ENCODE measurements around the gene THAP5.
A peak's percentile ranks its signal among the peaks of the same experiment; 100 is the strongest.

Gene THAP5

GRCh38 chr7:108572480-108572879 is 3.0 kb upstream of the THAP5 start:
- TF ChIP-seq CREB1 (IDR thresholded peaks at IDR 0.05; ENCODE audit: low read depth): no peak
- no peak for TF ChIP-seq RAD21 (IDR thresholded peaks at IDR 0.05; ENCODE audit: low read depth)

DNA sequence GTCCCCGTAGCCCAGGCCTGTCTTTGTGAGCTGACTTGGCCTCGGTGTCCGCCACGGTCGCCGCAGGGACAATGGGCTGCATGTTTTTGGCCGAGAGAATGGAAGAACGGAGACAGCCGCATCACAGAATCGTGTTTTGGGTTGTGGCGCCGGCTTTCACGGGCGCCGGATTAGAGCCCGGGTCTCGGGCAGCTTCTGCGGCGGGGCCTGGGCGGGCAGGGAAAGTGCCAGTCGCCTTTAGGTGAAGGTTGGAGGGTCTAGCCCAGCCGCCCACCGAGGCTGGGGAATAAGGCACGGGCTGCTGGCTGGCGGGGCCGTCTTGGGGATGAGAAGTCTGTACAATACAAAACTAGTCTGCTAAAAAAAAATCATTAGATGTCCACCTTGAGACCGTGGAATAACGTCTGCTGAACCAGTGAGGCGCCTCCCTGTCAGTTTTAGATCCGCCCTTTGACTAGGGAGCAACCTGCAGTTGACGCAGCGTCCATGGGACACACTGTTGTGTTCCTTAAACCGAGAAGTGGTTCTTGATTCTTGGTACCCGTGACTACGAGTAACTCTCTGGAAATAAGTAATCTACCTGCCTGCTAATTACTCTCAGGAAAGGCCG is 745 bp upstream of the THAP5 start:
- TF ChIP-seq EGR1 (IDR thresholded peaks at IDR 0.05): no peak
- no peak for TF ChIP-seq TAF1 (IDR thresholded peaks at IDR 0.05; ENCODE audit: low read depth)
- no peak for TF ChIP-seq YY1 (IDR thresholded peaks at IDR 0.05; ENCODE audit: low read depth)
- TF ChIP-seq, protein P1, sequence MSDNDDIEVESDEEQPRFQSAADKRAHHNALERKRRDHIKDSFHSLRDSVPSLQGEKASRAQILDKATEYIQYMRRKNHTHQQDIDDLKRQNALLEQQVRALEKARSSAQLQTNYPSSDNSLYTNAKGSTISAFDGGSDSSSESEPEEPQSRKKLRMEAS (IDR thresholded peaks at IDR 0.05): no peak
- TF ChIP-seq TCF12 (IDR thresholded peaks at IDR 0.05; ENCODE audit: low read depth): no peak; the same call in 1 of the 2 replicates
- TF ChIP-seq FOXM1 (IDR thresholded peaks at IDR 0.05; ENCODE audit: borderline replicate concordance, low read depth): no peak
- no peak for TF ChIP-seq NFIC (IDR thresholded peaks at IDR 0.05)
- peak; percentile 26 for TF ChIP-seq ZBTB7A (IDR thresholded peaks at IDR 0.05; ENCODE audit: low read depth)
- TF ChIP-seq CEBPB (IDR thresholded peaks at IDR 0.05): no peak

GRCh38 chr7:108568801-108569380 is 615 bp downstream of the THAP5 start:
- TF ChIP-seq NFIC (IDR thresholded peaks at IDR 0.05) (no peak), TCF12 (IDR thresholded peaks at IDR 0.05; ENCODE audit: low read depth) (no peak)
- TF ChIP-seq, protein P2, sequence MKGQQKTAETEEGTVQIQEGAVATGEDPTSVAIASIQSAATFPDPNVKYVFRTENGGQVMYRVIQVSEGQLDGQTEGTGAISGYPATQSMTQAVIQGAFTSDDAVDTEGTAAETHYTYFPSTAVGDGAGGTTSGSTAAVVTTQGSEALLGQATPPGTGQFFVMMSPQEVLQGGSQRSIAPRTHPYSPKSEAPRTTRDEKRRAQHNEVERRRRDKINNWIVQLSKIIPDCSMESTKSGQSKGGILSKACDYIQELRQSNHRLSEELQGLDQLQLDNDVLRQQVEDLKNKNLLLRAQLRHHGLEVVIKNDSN (IDR thresholded peaks at IDR 0.05): peak; percentile 63; the same call in 1 of the 2 replicates

DNA sequence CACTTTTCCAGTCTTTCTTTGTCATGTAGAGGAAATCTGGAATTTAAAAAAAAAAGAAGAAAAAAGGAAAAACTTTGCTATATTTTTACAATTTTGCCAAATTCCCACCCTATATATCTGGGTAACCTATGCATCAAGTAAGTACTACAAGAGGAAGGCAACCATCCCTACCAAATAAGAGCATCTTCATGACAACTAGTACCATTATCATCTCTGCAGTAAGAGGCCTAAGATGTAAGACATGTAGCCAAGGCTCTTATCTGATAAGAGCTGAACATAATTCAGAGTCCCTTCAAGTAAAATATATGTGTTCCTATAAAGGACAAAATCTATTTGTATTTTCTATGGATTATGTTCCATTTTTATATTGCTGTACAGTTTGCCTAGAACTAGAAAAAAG is 3.5 kb downstream of the THAP5 start:
- TF ChIP-seq RAD21 (IDR thresholded peaks at IDR 0.05; ENCODE audit: low read depth) (no peak), ZBTB7A (IDR thresholded peaks at IDR 0.05; ENCODE audit: low read depth) (no peak), FOXM1 (IDR thresholded peaks at IDR 0.05; ENCODE audit: borderline replicate concordance, low read depth) (no peak), YY1 (IDR thresholded peaks at IDR 0.05; ENCODE audit: low read depth) (no peak)

GRCh38 chr7:108561047-108561619 is 8.4 kb downstream of the THAP5 start:
- TF ChIP-seq FOXM1 (IDR thresholded peaks at IDR 0.05; ENCODE audit: borderline replicate concordance, low read depth) (no peak), RAD21 (IDR thresholded peaks at IDR 0.05; ENCODE audit: low read depth) (no peak), TEAD4 (IDR thresholded peaks at IDR 0.05) (no peak), CEBPB (IDR thresholded peaks at IDR 0.05) (no peak), EP300 (IDR thresholded peaks at IDR 0.05; ENCODE audit: borderline replicate concordance) (no peak), ZBTB7A (IDR thresholded peaks at IDR 0.05; ENCODE audit: low read depth) (no peak), YY1 (IDR thresholded peaks at IDR 0.05; ENCODE audit: low read depth) (no peak), CREB1 (IDR thresholded peaks at IDR 0.05; ENCODE audit: low read depth) (no peak), NFIC (IDR thresholded peaks at IDR 0.05) (no peak), TCF12 (IDR thresholded peaks at IDR 0.05; ENCODE audit: low read depth) (no peak), EGR1 (IDR thresholded peaks at IDR 0.05) (no peak), TAF1 (IDR thresholded peaks at IDR 0.05; ENCODE audit: low read depth) (no peak)
- TF ChIP-seq, protein P1 (IDR thresholded peaks at IDR 0.05): no peak
- TF ChIP-seq, protein P2 (IDR thresholded peaks at IDR 0.05): no peak
- TF ChIP-seq, protein P3, sequence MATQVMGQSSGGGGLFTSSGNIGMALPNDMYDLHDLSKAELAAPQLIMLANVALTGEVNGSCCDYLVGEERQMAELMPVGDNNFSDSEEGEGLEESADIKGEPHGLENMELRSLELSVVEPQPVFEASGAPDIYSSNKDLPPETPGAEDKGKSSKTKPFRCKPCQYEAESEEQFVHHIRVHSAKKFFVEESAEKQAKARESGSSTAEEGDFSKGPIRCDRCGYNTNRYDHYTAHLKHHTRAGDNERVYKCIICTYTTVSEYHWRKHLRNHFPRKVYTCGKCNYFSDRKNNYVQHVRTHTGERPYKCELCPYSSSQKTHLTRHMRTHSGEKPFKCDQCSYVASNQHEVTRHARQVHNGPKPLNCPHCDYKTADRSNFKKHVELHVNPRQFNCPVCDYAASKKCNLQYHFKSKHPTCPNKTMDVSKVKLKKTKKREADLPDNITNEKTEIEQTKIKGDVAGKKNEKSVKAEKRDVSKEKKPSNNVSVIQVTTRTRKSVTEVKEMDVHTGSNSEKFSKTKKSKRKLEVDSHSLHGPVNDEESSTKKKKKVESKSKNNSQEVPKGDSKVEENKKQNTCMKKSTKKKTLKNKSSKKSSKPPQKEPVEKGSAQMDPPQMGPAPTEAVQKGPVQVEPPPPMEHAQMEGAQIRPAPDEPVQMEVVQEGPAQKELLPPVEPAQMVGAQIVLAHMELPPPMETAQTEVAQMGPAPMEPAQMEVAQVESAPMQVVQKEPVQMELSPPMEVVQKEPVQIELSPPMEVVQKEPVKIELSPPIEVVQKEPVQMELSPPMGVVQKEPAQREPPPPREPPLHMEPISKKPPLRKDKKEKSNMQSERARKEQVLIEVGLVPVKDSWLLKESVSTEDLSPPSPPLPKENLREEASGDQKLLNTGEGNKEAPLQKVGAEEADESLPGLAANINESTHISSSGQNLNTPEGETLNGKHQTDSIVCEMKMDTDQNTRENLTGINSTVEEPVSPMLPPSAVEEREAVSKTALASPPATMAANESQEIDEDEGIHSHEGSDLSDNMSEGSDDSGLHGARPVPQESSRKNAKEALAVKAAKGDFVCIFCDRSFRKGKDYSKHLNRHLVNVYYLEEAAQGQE (IDR thresholded peaks at IDR 0.05; ENCODE audit: low read depth): no peak

DNA sequence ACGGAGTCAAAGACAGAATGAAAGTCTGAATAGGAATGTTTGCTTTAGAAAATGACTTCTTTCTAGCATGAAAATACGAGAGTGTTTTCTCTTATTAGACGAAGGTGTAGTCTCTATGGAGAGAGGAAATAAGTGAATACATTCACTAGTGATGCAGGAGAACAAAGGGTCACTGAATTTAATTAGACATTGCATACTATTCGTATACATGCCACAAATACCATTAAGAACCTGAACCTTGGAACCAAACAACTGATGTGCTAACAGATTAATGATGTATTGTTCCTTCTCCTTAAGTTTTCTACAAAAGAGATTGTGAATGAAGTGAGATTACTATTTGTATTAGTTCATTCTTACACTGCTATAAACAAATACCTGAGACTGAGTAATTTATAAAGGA is 10.3 kb downstream of the THAP5 start:
- no peak for TF ChIP-seq EGR1 (IDR thresholded peaks at IDR 0.05)
- no peak for TF ChIP-seq CEBPB (IDR thresholded peaks at IDR 0.05)
- no peak for TF ChIP-seq ZBTB7A (IDR thresholded peaks at IDR 0.05; ENCODE audit: low read depth)
- TF ChIP-seq, protein P1 (IDR thresholded peaks at IDR 0.05): no peak
- no peak for TF ChIP-seq RAD21 (IDR thresholded peaks at IDR 0.05; ENCODE audit: low read depth)
- TF ChIP-seq YY1 (IDR thresholded peaks at IDR 0.05; ENCODE audit: low read depth): no peak
- TF ChIP-seq NFIC (IDR thresholded peaks at IDR 0.05): no peak
- TF ChIP-seq TAF1 (IDR thresholded peaks at IDR 0.05; ENCODE audit: low read depth): no peak

DNA sequence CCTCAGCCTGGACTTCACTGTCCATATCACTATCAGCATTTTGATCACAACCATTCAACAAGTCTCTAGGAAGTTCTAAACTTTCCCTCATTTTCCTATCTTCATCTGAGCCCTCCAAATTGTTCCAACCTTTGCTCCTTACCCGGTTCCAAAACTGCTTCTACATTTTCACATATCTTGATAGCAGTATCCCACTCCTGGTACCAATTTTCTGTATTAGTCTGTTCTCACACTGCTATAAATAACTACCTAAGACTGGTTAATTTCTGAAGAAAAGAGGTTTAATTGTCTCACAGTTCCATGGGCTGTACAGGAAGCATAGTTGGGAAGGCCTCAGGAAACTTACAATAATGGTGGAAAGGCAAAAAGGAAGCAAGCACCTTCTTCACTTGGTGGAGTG is 11.9 kb downstream of the THAP5 start:
- TF ChIP-seq ZBTB7A (IDR thresholded peaks at IDR 0.05; ENCODE audit: low read depth) (no peak), TCF12 (IDR thresholded peaks at IDR 0.05; ENCODE audit: low read depth) (no peak), EP300 (IDR thresholded peaks at IDR 0.05; ENCODE audit: borderline replicate concordance) (no peak), TAF1 (IDR thresholded peaks at IDR 0.05; ENCODE audit: low read depth) (no peak)
- TF ChIP-seq, protein P3 (IDR thresholded peaks at IDR 0.05; ENCODE audit: low read depth): no peak
